ENCODE measurements around the gene THOC7. TPM values are rescaled to one million over a fixed set of nuclear protein-coding genes. Genes with fewer than 3 reads are reported as not detected.

The THOC7 gene
- total RNA-seq, 1 experiment from 2014 or later, result 53.0 TPM

- TF ChIP-seq MAX (CRISPR knock-in tag; IDR thresholded peaks at IDR 0.05), result no peak
- no peak for TF ChIP-seq FOXJ3 (CRISPR knock-in tag; IDR thresholded peaks at IDR 0.05; ENCODE audit: borderline replicate concordance)
- no peak for TF ChIP-seq JAZF1 (CRISPR knock-in tag; IDR thresholded peaks at IDR 0.05)
- no peak for TF ChIP-seq ZNF138 (CRISPR knock-in tag; conservative IDR thresholded peaks at IDR 0.05)
Measured at GRCh38 chr3:63870615-63871005, 7.0 kb upstream of the THOC7 start (continued).

GRCh38 chr3:63869940-63870614 is 6.5 kb upstream of the THOC7 start:
- Mint-ChIP-seq H3K27me3 (ENCODE audit: low read depth) (no peaks in the 10 kb centered on the region), H3K27ac (no peak overlapping the region), H3K9me3 (no peaks in the 10 kb centered on the region), H3K36me3 (peaks cover 4% of the 10 kb centered on the region; the same call in 1 of the 2 replicates), H3K4me1 (peaks cover 22% of the 10 kb centered on the region), H3K4me3 (no peak overlapping the region)
- ChIA-PET CTCF (interaction anchor here (0.6 to 1.3 kb wide), 2 partner anchors 11 to 153 kb away, joined by 3 read pairs; no protein-coding TSS in a partner anchor), POLR2A (no interaction called here)
- DNase-seq (ENCODE audit: low spot score) (no peak), ATAC-seq (no peak)
- TF ChIP-seq ZSCAN18 (CRISPR knock-in tag; IDR thresholded peaks at IDR 0.05), result no peak
- no peak for TF ChIP-seq NFYB (CRISPR knock-in tag; conservative IDR thresholded peaks at IDR 0.05; ENCODE audit: low read depth)
- no peak for TF ChIP-seq RORB (CRISPR knock-in tag; IDR thresholded peaks at IDR 0.05)
- no peak for TF ChIP-seq ZMAT4 (CRISPR knock-in tag; IDR thresholded peaks at IDR 0.05)
- no peak for TF ChIP-seq JUN (CRISPR knock-in tag; IDR thresholded peaks at IDR 0.05)
- no peak for TF ChIP-seq ZNF121 (CRISPR knock-in tag; IDR thresholded peaks at IDR 0.05)
- TF ChIP-seq HMGA2 (CRISPR knock-in tag; IDR thresholded peaks at IDR 0.05), result no peak
- TF ChIP-seq MYBL2 (CRISPR knock-in tag; IDR thresholded peaks at IDR 0.05), result no peak
- no peak for TF ChIP-seq E2F5 (CRISPR knock-in tag; IDR thresholded peaks at IDR 0.05)
- TF ChIP-seq ATF3 (CRISPR knock-in tag; conservative IDR thresholded peaks at IDR 0.05), result no peak
- no peak for TF ChIP-seq ATF2 (CRISPR knock-in tag; IDR thresholded peaks at IDR 0.05; ENCODE audit: borderline replicate concordance, low read depth)
- no peak for TF ChIP-seq TP53 (CRISPR knock-in tag; IDR thresholded peaks at IDR 0.05)
- no peak for TF ChIP-seq ZNF396 (CRISPR knock-in tag; IDR thresholded peaks at IDR 0.05; ENCODE audit: borderline replicate concordance)
- TF ChIP-seq NFE2L1 (CRISPR knock-in tag; IDR thresholded peaks at IDR 0.05), result no peak
- no peak for TF ChIP-seq ELF4 (CRISPR knock-in tag; IDR thresholded peaks at IDR 0.05; ENCODE audit: low read depth)
- TF ChIP-seq ZNF512 (CRISPR knock-in tag; IDR thresholded peaks at IDR 0.05; ENCODE audit: borderline replicate concordance), result no peak
- TF ChIP-seq GABPB1 (CRISPR knock-in tag; IDR thresholded peaks at IDR 0.05), result no peak
- no peak for TF ChIP-seq TEAD4 (CRISPR knock-in tag; IDR thresholded peaks at IDR 0.05)
